ENCODE data around the gene PMM1.
"Not testable (repeated sequence)": the region's sequence is repeated elsewhere in the genome, so short reads cannot be mapped to it uniquely, and the experiment has no call there.

DNA sequence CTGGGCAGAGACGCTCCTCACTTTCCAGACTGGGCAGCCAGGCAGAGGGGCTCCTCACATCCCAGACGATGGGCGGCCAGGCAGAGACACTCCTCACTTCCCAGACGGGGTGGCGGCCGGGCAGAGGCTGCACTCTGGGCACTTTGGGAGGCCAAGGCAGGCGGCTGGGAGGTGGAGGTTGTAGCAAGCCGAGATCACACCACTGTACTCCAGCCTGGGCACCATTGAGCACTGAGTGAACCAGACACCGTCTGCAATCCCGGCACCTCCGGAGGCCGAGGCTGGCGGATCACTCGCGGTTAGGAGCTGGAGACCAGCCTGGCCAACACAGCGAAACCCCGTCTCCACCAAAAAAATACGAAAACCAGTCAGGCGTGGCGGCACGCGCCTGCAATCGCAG lies 42.0 kb upstream of the PMM1 start:
- not testable (repeated sequence) for TF ChIP-seq POLR2AphosphoS2 (conservative IDR thresholded peaks at IDR 0.05; ENCODE audit: low read length); CHD4 (IDR thresholded peaks at IDR 0.05; ENCODE audit: borderline replicate concordance); EP300 (IDR thresholded peaks at IDR 0.05); CBX2 (IDR thresholded peaks at IDR 0.05; ENCODE audit: borderline replicate concordance, low read depth); JUN (IDR thresholded peaks at IDR 0.05)
- TF ChIP-seq, protein P1, sequence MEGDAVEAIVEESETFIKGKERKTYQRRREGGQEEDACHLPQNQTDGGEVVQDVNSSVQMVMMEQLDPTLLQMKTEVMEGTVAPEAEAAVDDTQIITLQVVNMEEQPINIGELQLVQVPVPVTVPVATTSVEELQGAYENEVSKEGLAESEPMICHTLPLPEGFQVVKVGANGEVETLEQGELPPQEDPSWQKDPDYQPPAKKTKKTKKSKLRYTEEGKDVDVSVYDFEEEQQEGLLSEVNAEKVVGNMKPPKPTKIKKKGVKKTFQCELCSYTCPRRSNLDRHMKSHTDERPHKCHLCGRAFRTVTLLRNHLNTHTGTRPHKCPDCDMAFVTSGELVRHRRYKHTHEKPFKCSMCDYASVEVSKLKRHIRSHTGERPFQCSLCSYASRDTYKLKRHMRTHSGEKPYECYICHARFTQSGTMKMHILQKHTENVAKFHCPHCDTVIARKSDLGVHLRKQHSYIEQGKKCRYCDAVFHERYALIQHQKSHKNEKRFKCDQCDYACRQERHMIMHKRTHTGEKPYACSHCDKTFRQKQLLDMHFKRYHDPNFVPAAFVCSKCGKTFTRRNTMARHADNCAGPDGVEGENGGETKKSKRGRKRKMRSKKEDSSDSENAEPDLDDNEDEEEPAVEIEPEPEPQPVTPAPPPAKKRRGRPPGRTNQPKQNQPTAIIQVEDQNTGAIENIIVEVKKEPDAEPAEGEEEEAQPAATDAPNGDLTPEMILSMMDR (IDR thresholded peaks at IDR 0.05): not testable (repeated sequence)
